ENCODE results near the gene ACSS3.

GRCh38 chr12:81229759-81230158, 151.9 kb downstream of the ACSS3 start:
- TF ChIP-seq CTCF (IDR thresholded peaks at IDR 0.05) (no peak), POLR2A (IDR thresholded peaks at IDR 0.05) (no peak)
